ENCODE results near the gene LARP4B.

GRCh38 chr10:797179-797578 lies 134.3 kb downstream of the LARP4B start:
- no peak for TF ChIP-seq CTCF (IDR thresholded peaks at IDR 0.05; ENCODE audit: extremely low read depth in 1 of 2, insufficient read depth in 1 of 2, low read depth in 1 of 2, low read length in 2 of 2)
- TF ChIP-seq POLR2A (IDR thresholded peaks at IDR 0.05; ENCODE audit: low read depth, low read length), result no peak
- TF ChIP-seq GATA2 (IDR thresholded peaks at IDR 0.05; ENCODE audit: insufficient read depth, insufficient read length, low read depth, low read length), result no peak
- TF ChIP-seq EZH2 (IDR thresholded peaks at IDR 0.05; ENCODE audit: borderline replicate concordance, low read depth, low read length, severe bottlenecking), result no peak
- TF ChIP-seq JUN (IDR thresholded peaks at IDR 0.05; ENCODE audit: borderline replicate concordance, insufficient read depth, insufficient read length, low read depth), result no peak
- no peak for TF ChIP-seq FOS (IDR thresholded peaks at IDR 0.05; ENCODE audit: borderline replicate concordance, insufficient read depth, low read length)

All from endothelial cell of umbilical vein (primary cell).